KOPT-K1 (cell line): ENCODE data around the gene FOXP2.
"Not testable (repeated sequence)": the region's sequence is repeated elsewhere in the genome, so short reads cannot be mapped to it uniquely, and the experiment has no call there.

Source experiments
- H3K27ac ChIP-seq: fragments of 200-600 bp; sonication (generic); 2 replicates; pipeline ENCODE4 v1.5.1; 2016; ENCODE audit warnings: antibody characterized with exemption, mild to moderate bottlenecking, low read depth, low read length; ENCODE audit not compliant: poor library complexity, severe bottlenecking
- H3K36me3 ChIP-seq: fragments of 200-600 bp; sonication (generic); 2 replicates; pipeline ENCODE4 v1.5.1; 2017; ENCODE audit warnings: antibody characterized with exemption, mild to moderate bottlenecking, low read length, moderate library complexity; ENCODE audit not compliant: insufficient read depth
- H3K9me3 ChIP-seq: fragments of 200-600 bp; sonication (generic); 2 replicates; pipeline ENCODE4 v1.5.1; 2017; ENCODE audit warnings: antibody characterized with exemption, low read length, mild to moderate bottlenecking; ENCODE audit not compliant: insufficient read depth, poor library complexity, severe bottlenecking

FOXP2 gene

GRCh38 chr7:114444196-114444595 is 29.6 kb downstream of the FOXP2 start:
- Histone ChIP-seq H3K9me3 (no peaks in the 10 kb centered on the region), H3K27ac (no peak overlapping the region)

GRCh38 chr7:114450431-114450830 is 35.8 kb downstream of the FOXP2 start:
- Histone ChIP-seq H3K36me3 (no peaks in the 10 kb centered on the region), H3K9me3 (no peaks in the 10 kb centered on the region), H3K27ac (no peak overlapping the region)

More at GRCh38 chr7:114444196-114444595, 29.6 kb downstream of the FOXP2 start:
- no peaks in the 10 kb centered on the region for H3K36me3 ChIP-seq

GRCh38 chr7:114459574-114459973 is 45.0 kb downstream of the FOXP2 start:
- Histone ChIP-seq H3K27ac (no peak overlapping the region), H3K36me3 (no peaks in the 10 kb centered on the region), H3K9me3 (no peaks in the 10 kb centered on the region)

GRCh38 chr7:114460021-114460420 is 45.4 kb downstream of the FOXP2 start:
- no peaks in the 10 kb centered on the region for H3K36me3 ChIP-seq
- H3K9me3 ChIP-seq = no peaks in the 10 kb centered on the region
- no peak overlapping the region for H3K27ac ChIP-seq

- Histone ChIP-seq H3K9me3 (no peaks in the 10 kb centered on the region), H3K27ac (no peak overlapping the region), H3K36me3 (no peaks in the 10 kb centered on the region)
Measured at GRCh38 chr7:114466917-114467316, 52.3 kb downstream of the FOXP2 start.

- Histone ChIP-seq H3K27ac (no peak overlapping the region), H3K9me3 (no peaks in the 10 kb centered on the region), H3K36me3 (no peaks in the 10 kb centered on the region)
Measured at GRCh38 chr7:114468844-114469243, 54.2 kb downstream of the FOXP2 start.

GRCh38 chr7:114472896-114473512 is 58.4 kb downstream of the FOXP2 start:
- H3K9me3 ChIP-seq = no peaks in the 10 kb centered on the region
- H3K27ac ChIP-seq = no peak overlapping the region
- H3K36me3 ChIP-seq = no peaks in the 10 kb centered on the region

GRCh38 chr7:114478384-114478783 is 63.8 kb downstream of the FOXP2 start:
- Histone ChIP-seq H3K27ac (no peak overlapping the region), H3K36me3 (no peaks in the 10 kb centered on the region), H3K9me3 (no peaks in the 10 kb centered on the region)

- peaks cover 4% of the 10 kb centered on the region for H3K9me3 ChIP-seq
- H3K36me3 ChIP-seq = no peaks in the 10 kb centered on the region
- H3K27ac ChIP-seq = no peak overlapping the region
Measured at GRCh38 chr7:114481999-114482398, 67.4 kb downstream of the FOXP2 start.

- peaks cover 16% of the 10 kb centered on the region for H3K9me3 ChIP-seq
- no peak overlapping the region for H3K27ac ChIP-seq
- no peaks in the 10 kb centered on the region for H3K36me3 ChIP-seq
Measured at GRCh38 chr7:114484226-114484625, 69.6 kb downstream of the FOXP2 start.

GRCh38 chr7:114487174-114487573 is 72.6 kb downstream of the FOXP2 start:
- H3K36me3 ChIP-seq = no peaks in the 10 kb centered on the region
- no peak overlapping the region for H3K27ac ChIP-seq
- peaks cover 16% of the 10 kb centered on the region for H3K9me3 ChIP-seq

- Histone ChIP-seq H3K9me3 (peaks cover 16% of the 10 kb centered on the region), H3K36me3 (no peaks in the 10 kb centered on the region), H3K27ac (no peak overlapping the region)
Measured at GRCh38 chr7:114488696-114489095, 74.1 kb downstream of the FOXP2 start.

GRCh38 chr7:114497491-114497890 is 82.9 kb downstream of the FOXP2 start:
- H3K9me3 ChIP-seq, H3K36me3 ChIP-seq, H3K27ac ChIP-seq: not testable (repeated sequence)

- Histone ChIP-seq H3K9me3 (no peaks in the 10 kb centered on the region), H3K36me3 (no peaks in the 10 kb centered on the region), H3K27ac (no peak overlapping the region)
Measured at GRCh38 chr7:114502454-114503254, 88.0 kb downstream of the FOXP2 start.

GRCh38 chr7:114504586-114504985 is 90.0 kb downstream of the FOXP2 start:
- no peaks in the 10 kb centered on the region for H3K36me3 ChIP-seq
- H3K9me3 ChIP-seq = no peaks in the 10 kb centered on the region
- no peak overlapping the region for H3K27ac ChIP-seq

GRCh38 chr7:114507381-114507780 is 92.8 kb downstream of the FOXP2 start:
- Histone ChIP-seq H3K27ac (no peak overlapping the region), H3K36me3 (no peaks in the 10 kb centered on the region), H3K9me3 (no peaks in the 10 kb centered on the region)
